HG03469 (cell line): ENCODE results near the gene MAP3K12.
"Not testable (repeated sequence)": the region's sequence is repeated elsewhere in the genome, so short reads cannot be mapped to it uniquely, and the experiment has no call there.

Experiments
- ATAC-seq: cut with Tn5 transposase; IDR thresholded peaks from one replicate; pipeline ENCODE4 v1.9.1; 2021; ENCODE audit warnings: mild to moderate bottlenecking, moderate library complexity, moderate number of reproducible peaks; ENCODE audit not compliant: unreplicated experiment

The MAP3K12 gene

GRCh38 chr12:53492830-53493609 is 6.2 kb downstream of the MAP3K12 start:
- no peak for ATAC-seq

GRCh38 chr12:53492188-53492587 is 7.1 kb downstream of the MAP3K12 start:
- ATAC-seq: no peak

GRCh38 chr12:53489242-53489864 is 9.9 kb downstream of the MAP3K12 start:
- no peak for ATAC-seq

- no peak for ATAC-seq
Measured at GRCh38 chr12:53486736-53487487, 12.3 kb downstream of the MAP3K12 start.

- no peak for ATAC-seq
Measured at GRCh38 chr12:53485955-53486735, 13.1 kb downstream of the MAP3K12 start.

- no peak for ATAC-seq
Measured at GRCh38 chr12:53484686-53485575, 14.3 kb downstream of the MAP3K12 start.

GRCh38 chr12:53483979-53484377 is 15.3 kb downstream of the MAP3K12 start:
- ATAC-seq: no peak

GRCh38 chr12:53483225-53483978 is 15.9 kb downstream of the MAP3K12 start:
- ATAC-seq: no peak

GRCh38 chr12:53482626-53483168 is 16.6 kb downstream of the MAP3K12 start:
- no peak for ATAC-seq

- ATAC-seq: no peak
Measured at GRCh38 chr12:53481939-53482586, 17.2 kb downstream of the MAP3K12 start.

GRCh38 chr12:53481458-53481857 is 17.8 kb downstream of the MAP3K12 start:
- ATAC-seq: not testable (repeated sequence)

GRCh38 chr12:53480491-53481442 is 18.5 kb downstream of the MAP3K12 start:
- ATAC-seq: no peak

GRCh38 chr12:53479331-53479730 is 19.9 kb downstream of the MAP3K12 start:
- ATAC-seq: no peak

- ATAC-seq: no peak
Measured at GRCh38 chr12:53478865-53479264, 20.4 kb downstream of the MAP3K12 start.

- ATAC-seq: no peak
Measured at GRCh38 chr12:53476769-53477209, 22.5 kb downstream of the MAP3K12 start.

- no peak for ATAC-seq
Measured at GRCh38 chr12:53474819-53475218, 24.4 kb downstream of the MAP3K12 start.

- ATAC-seq: no peak
Measured at GRCh38 chr12:53474077-53474476, 25.2 kb downstream of the MAP3K12 start.
